ENCODE results near the gene ORM2.

- 0 out of 2 replicates have a peak, but pooled peaks have one; percentile 31 for TF ChIP-seq POLR2AphosphoS5 (IDR thresholded peaks at IDR 0.05; ENCODE audit: low read depth, low read length)
- TF ChIP-seq TAF1 (IDR thresholded peaks at IDR 0.05; ENCODE audit: borderline replicate concordance, low read depth, low read length), result no peak
- TF ChIP-seq POLR2A (IDR thresholded peaks at IDR 0.05; ENCODE audit: low read depth, low read length), result no peak
Measured at GRCh38 chr9:114341152-114341830, 11.6 kb downstream of the ORM2 start.
